GM23248 (cell line): ENCODE results near the gene CHGA. TPM values are rescaled to one million over a fixed set of nuclear protein-coding genes. Genes with fewer than 3 reads are reported as not detected.

Experiments used
- DNase-seq: peaks from one replicate; pipeline ENCODE4 v3.0.0-alpha.2; 2015
- H2AFZ ChIP-seq: fragments of 200-600 bp; sonication (generic); 2 replicates; pipeline ENCODE4 v1.6.1; 2016; ENCODE audit warnings: antibody characterized with exemption
- H3F3A ChIP-seq: fragments of 200-600 bp; sonication (generic); 2 replicates; pipeline ENCODE4 v1.6.1; 2016; ENCODE audit warnings: mild to moderate bottlenecking, antibody characterized with exemption, mixed run types; ENCODE audit not compliant: insufficient read depth
- H3K27ac ChIP-seq: fragments of 200-600 bp; sonication (generic); 2 replicates; pipeline ENCODE4 v1.5.1; 2016; ENCODE audit warnings: mild to moderate bottlenecking
- H3K27me3 ChIP-seq: fragments of 200-600 bp; sonication (generic); replicated peaks from 2 replicates; pipeline ENCODE4 v1.6.1; 2016; ENCODE audit warnings: mild to moderate bottlenecking; ENCODE audit not compliant: insufficient read depth
- H3K36me3 ChIP-seq: fragments of 200-600 bp; sonication (generic); 2 replicates; pipeline ENCODE4 v1.6.1; 2016; ENCODE audit warnings: low read depth, mild to moderate bottlenecking
- H3K4me1 ChIP-seq: fragments of 200-600 bp; sonication (generic); 2 replicates; pipeline ENCODE4 v1.6.1; 2016; ENCODE audit warnings: mild to moderate bottlenecking; ENCODE audit not compliant: insufficient read depth
- H3K4me2 ChIP-seq: fragments of 200-600 bp; sonication (generic); one replicate; pipeline ENCODE4 v1.6.1; 2016; ENCODE audit warnings: mild to moderate bottlenecking; ENCODE audit not compliant: unreplicated experiment
- H3K4me3 ChIP-seq: fragments of 200-600 bp; sonication (generic); 2 replicates; pipeline ENCODE4 v1.5.1; 2016; ENCODE audit warnings: mild to moderate bottlenecking
- H3K79me2 ChIP-seq: fragments of 200-600 bp; sonication (generic); 2 replicates; pipeline ENCODE4 v1.6.1; 2016; ENCODE audit warnings: mild to moderate bottlenecking; ENCODE audit not compliant: insufficient read depth
- H3K9ac ChIP-seq: fragments of 200-600 bp; sonication (generic); 2 replicates; pipeline ENCODE4 v1.6.1; 2016; ENCODE audit warnings: mild to moderate bottlenecking
- H3K9me2 ChIP-seq: fragments of 200-600 bp; sonication (generic); 2 replicates; pipeline ENCODE4 v1.6.1; 2016; ENCODE audit warnings: mixed run types, mild to moderate bottlenecking, moderate library complexity; ENCODE audit not compliant: insufficient read depth
- H3K9me3 ChIP-seq: fragments of 200-600 bp; sonication (generic); one replicate; pipeline ENCODE4 v1.6.1; 2017; ENCODE audit warnings: low read depth
- H4K20me1 ChIP-seq: fragments of 200-600 bp; sonication (generic); 2 replicates; pipeline ENCODE4 v1.6.0; 2016; ENCODE audit not compliant: insufficient read depth
- EZH2 ChIP-seq: fragments of 200-600 bp; sonication (generic); IDR thresholded peaks from 2 replicates; pipeline ENCODE4 v1.6.1; 2018; ENCODE audit warnings: antibody characterized with exemption, mild to moderate bottlenecking; ENCODE audit not compliant: insufficient read depth, poor library complexity, severe bottlenecking
- EZH2phosphoT487 ChIP-seq: fragments of 200-600 bp; sonication (generic); IDR thresholded peaks from 2 replicates; pipeline ENCODE4 v1.6.1; 2018; ENCODE audit warnings: antibody characterized with exemption, moderate library complexity, mild to moderate bottlenecking, low read depth; ENCODE audit not compliant: insufficient read depth
- WGBS, 2 experiments: methylation state at CpG; one replicate each; pipeline ENCODE4 v1.1.6; 2015 to 2017; ENCODE audit warnings: low lambda C conversion rate in 2 of 2, low coverage in 1 of 2; ENCODE audit errors: missing lambda C conversion rate in 2 of 2; 5-methylcytosine and 5-hydroxymethylcytosine counted together
- in situ Hi-C: fragments of 300-500 bp; cut with MboI; formaldehyde crosslinking; loops from 2 replicates; pipeline ENCODE4 v1.15.0; 2020
- polyA plus RNA-seq: library from polyadenylated mRNA; unstranded; fragments of >200 nt; fragmentation: Nextera tagmentation; extraction: Ambion mirVana; gene quantifications from 2 replicates; pipeline ENCODE4 v1.2.1, GENCODE V29; 2016
- total RNA-seq: library from RNA; depleted of rRNA; stranded (reverse); fragments of >200 nt; shearing (Covaris generic); gene quantifications from 2 replicates; pipeline ENCODE4 v1.2.3, GENCODE V29; 2014

The CHGA gene
- total and polyA plus RNA-seq, 2 experiments from 2014 or later = not detected

GRCh38 chr14:92943855-92944570 is 21.1 kb downstream of the CHGA start:
- no peaks in the 10 kb centered on the region for H3K9me3 ChIP-seq
- no peaks in the 10 kb centered on the region for H3K9me2 ChIP-seq
- no peaks in the 10 kb centered on the region for H3K27me3 ChIP-seq
- H2AFZ ChIP-seq = no peak overlapping the region
- no peak overlapping the region for H3K27ac ChIP-seq
- H3K4me3 ChIP-seq = no peak overlapping the region
- no peaks in the 10 kb centered on the region for H4K20me1 ChIP-seq
- in situ Hi-C loops = no loop called here
- no peaks in the 10 kb centered on the region for H3K36me3 ChIP-seq
- H3F3A ChIP-seq = no peaks in the 10 kb centered on the region
- H3K79me2 ChIP-seq = no peaks in the 10 kb centered on the region
- TF ChIP-seq EZH2 = no peak
- TF ChIP-seq EZH2phosphoT487 = no peak
- no peak for DNase-seq
- no peaks in the 10 kb centered on the region for H3K4me1 ChIP-seq
- H3K4me2 ChIP-seq = no peak overlapping the region
- WGBS, 2 experiments = 91 to 95% methylated on average over 16 to 17 of the region's 17 CpGs
- no peak overlapping the region for H3K9ac ChIP-seq

GRCh38 chr14:92944976-92945375 is 22.0 kb downstream of the CHGA start:
- Histone ChIP-seq H3K27me3 (no peaks in the 10 kb centered on the region), H3K9me2 (no peaks in the 10 kb centered on the region), H3K4me1 (no peaks in the 10 kb centered on the region), H3K4me3 (no peak overlapping the region), H4K20me1 (no peaks in the 10 kb centered on the region), H3K4me2 (no peak overlapping the region), H2AFZ (no peak overlapping the region), H3F3A (no peaks in the 10 kb centered on the region), H3K27ac (no peak overlapping the region), H3K9me3 (no peaks in the 10 kb centered on the region), H3K79me2 (no peaks in the 10 kb centered on the region), H3K36me3 (no peaks in the 10 kb centered on the region), H3K9ac (no peak overlapping the region)
- no peak for DNase-seq
- WGBS, 2 experiments = 95 to 99% methylated on average over 11 to 12 of the region's 12 CpGs
- in situ Hi-C loops = no loop called here
- TF ChIP-seq EZH2phosphoT487 (no peak), EZH2 (no peak)

DNA sequence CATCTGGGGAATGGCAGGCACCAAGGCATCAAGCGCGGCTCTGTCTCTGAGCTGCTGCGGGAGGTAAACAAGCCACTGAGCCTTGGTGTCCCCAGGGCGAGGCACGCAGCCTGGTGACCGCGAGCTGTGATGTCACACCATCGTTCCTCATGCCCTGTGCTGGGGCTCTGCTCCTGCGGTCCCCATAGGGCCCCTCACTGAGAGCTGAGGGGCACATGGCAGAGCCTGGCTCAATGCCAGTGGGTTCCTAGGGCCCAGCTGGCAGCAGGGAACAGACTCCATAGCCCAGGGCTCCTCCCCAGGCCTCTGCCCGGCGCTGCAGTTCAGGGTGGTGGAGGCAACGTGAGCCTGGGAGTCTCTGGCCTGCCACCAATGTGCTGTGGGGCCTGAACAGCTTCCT is 22.6 kb downstream of the CHGA start:
- Histone ChIP-seq H3K4me2 (no peak overlapping the region), H2AFZ (no peak overlapping the region), H3K9me3 (no peaks in the 10 kb centered on the region), H3K9me2 (no peaks in the 10 kb centered on the region), H3K79me2 (no peaks in the 10 kb centered on the region), H3K4me1 (no peaks in the 10 kb centered on the region), H3K4me3 (no peak overlapping the region), H4K20me1 (no peaks in the 10 kb centered on the region), H3K27me3 (no peaks in the 10 kb centered on the region), H3K27ac (no peak overlapping the region), H3K36me3 (no peaks in the 10 kb centered on the region), H3K9ac (no peak overlapping the region), H3F3A (no peaks in the 10 kb centered on the region)
- no peak for TF ChIP-seq EZH2
- no peak for TF ChIP-seq EZH2phosphoT487
- no peak for DNase-seq
- WGBS, 2 experiments = 91 to 93% methylated on average over 9 to 12 of the region's 12 CpGs
- in situ Hi-C loops = no loop called here

DNA sequence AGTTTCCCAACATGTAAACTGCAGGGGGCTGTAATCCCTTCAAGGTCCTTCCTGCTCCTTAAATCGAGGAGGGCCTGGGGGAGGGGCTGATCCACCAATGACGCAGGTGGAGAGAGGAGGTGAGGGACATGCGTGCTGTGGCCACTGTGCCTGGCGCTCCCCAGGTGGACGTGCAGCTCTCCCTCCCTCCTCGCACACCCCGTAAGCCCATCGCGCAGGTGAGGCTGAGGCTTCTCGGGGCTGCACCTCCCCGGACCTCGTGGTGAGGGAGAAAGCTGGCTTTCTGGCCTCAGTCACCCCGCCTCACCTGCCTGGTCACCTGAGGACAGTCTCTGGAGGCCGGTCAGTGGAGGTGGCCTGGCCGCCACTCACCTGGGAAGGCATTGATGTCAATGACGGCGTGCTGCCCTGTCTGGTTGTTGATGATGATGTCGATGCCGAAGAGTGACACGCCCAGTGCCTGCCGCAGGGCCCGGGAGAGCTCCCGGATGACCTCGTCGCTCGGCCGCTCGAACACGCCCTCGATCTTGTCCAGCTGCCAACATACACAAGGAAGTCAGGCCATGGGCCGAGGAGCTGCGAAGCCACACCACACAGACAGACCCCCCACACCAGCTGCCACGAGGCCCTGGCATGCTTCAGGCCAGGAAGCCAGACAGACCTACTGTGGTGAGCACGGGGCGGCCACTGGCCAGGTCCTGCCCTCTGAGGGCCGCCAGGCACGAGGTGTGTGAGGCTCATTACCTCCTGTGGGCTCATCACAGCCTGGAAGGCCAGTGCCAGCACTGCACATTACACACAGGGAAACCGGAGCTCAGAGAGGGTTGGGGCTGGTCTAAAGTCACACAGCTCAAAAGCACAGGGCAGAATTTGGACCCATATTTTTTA is 23.3 kb downstream of the CHGA start:
- DNase-seq = peak; percentile 21
- in situ Hi-C loops = no loop called here
- no peak overlapping the region for H3K27ac ChIP-seq
- H3K4me1 ChIP-seq = no peaks in the 10 kb centered on the region
- no peak overlapping the region for H3K4me3 ChIP-seq
- no peaks in the 10 kb centered on the region for H3K79me2 ChIP-seq
- H3K9me2 ChIP-seq = no peaks in the 10 kb centered on the region
- no peaks in the 10 kb centered on the region for H3F3A ChIP-seq
- no peaks in the 10 kb centered on the region for H4K20me1 ChIP-seq
- no peak overlapping the region for H3K9ac ChIP-seq
- H3K9me3 ChIP-seq = no peaks in the 10 kb centered on the region
- no peak overlapping the region for H2AFZ ChIP-seq
- no peaks in the 10 kb centered on the region for H3K27me3 ChIP-seq
- 94 to 95% methylated on average over 38 of the region's 38 CpGs for WGBS, 2 experiments
- H3K4me2 ChIP-seq = no peak overlapping the region
- TF ChIP-seq EZH2phosphoT487 (no peak), EZH2 (no peak)
- H3K36me3 ChIP-seq = no peaks in the 10 kb centered on the region
